GM12892 (cell line): ENCODE results near the gene DENND4C.
"Not testable (repeated sequence)": the region's sequence is repeated elsewhere in the genome, so short reads cannot be mapped to it uniquely, and the experiment has no call there.

Experiments
- POLR2A ChIP-seq: IDR thresholded peaks from 2 replicates; pipeline ENCODE4 v1.6.1; 2011; ENCODE audit warnings: low read depth, low read length, control low read depth
- POLR2AphosphoS5 ChIP-seq: IDR thresholded peaks from 2 replicates; pipeline ENCODE4 v1.6.1; 2011; ENCODE audit warnings: low read depth, low read length, control low read depth
- TAF1 ChIP-seq: IDR thresholded peaks from 2 replicates; pipeline ENCODE4 v1.6.1; 2011; ENCODE audit warnings: low read depth, mild to moderate bottlenecking, control low read depth, low read length, borderline replicate concordance

- not testable (repeated sequence) for TF ChIP-seq POLR2A, TAF1, POLR2AphosphoS5
These were observed 20.7 kb downstream of the DENND4C start for GRCh38 chr9:19251203-19251602.
